Esophagus muscularis mucosa (tissue), 4 donors: ENCODE data around the gene GOPC.

Source experiments
- CTCF ChIP-seq, 3 experiments: fragments of 200-600 bp in 2 of 3; fragments of 450-650 bp in 1 of 3; sonication (generic) in 2 of 3; IDR thresholded peaks; one replicate each; pipeline ENCODE4 v1.5.1; 2017 to 2019; ENCODE audit warnings: antibody characterized with exemption in 3 of 3, mild to moderate bottlenecking in 2 of 3, moderate library complexity in 1 of 3
- EP300 ChIP-seq: sonication (generic); formaldehyde crosslinking; IDR thresholded peaks from one replicate; pipeline ENCODE4 v1.6.1; 2017; ENCODE audit warnings: antibody characterized with exemption
- POLR2A ChIP-seq: fragments of 450-650 bp; IDR thresholded peaks from one replicate; pipeline ENCODE4 v1.6.1; 2017; ENCODE audit warnings: antibody characterized with exemption, moderate library complexity, mild to moderate bottlenecking, low read depth
- POLR2AphosphoS5 ChIP-seq, 2 donors: sonication (generic); formaldehyde crosslinking; IDR thresholded peaks; one replicate each; pipeline ENCODE4 v1.6.1; 2017; ENCODE audit warnings: antibody characterized with exemption in 2 of 2

DNA sequence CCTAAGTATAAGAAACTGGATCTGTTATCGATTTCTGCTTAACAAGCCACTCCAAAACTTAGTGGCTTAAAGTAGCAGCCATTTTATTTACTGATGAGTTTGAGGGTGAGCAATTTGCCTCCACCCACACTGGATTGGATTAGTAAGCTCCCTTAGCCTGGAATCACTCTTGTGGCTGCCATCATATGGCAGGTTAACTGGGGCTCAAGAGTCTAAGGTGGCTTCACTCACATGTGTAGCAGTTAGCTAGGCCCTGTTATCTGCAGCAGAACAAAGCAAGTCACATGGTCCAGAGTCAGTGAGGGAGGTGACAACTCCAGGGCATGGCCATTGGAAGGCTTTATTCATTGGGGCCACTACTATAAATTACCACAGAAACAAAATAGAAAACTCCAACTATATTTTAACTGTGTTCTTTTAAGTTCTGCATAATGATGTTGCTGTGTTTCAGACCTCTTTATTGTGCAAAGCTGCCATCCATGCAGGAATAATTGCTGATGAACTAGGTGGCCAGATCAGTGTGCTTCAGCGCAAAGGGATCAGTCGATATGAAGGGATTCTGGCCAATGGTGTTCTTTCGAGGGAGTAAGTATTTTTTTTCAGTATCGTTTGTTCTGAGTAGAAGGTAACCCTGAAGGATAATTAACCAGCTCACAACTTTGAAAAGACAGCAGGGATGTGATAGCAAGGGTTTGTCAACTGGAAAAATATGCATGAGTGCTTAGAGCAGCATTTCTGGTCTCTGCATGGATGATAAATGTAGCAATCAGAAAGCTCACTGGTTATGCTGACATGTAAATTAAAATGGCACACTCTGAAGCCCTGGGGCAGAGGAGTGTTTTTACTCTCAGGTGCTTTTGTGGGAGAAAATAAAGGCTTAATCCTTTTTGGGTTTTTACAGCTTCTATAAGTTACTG is 70.2 kb downstream of the GOPC start:
- TF ChIP-seq CTCF (IDR thresholded peaks at IDR 0.05) (no peak), POLR2A (no peak), POLR2AphosphoS5 (IDR thresholded peaks at IDR 0.05) (no peak), EP300 (no peak)
